ENCODE data around the gene SLC6A4.

GRCh38 chr17:30235386-30236296, at the start of gene SLC6A4:
- TF ChIP-seq CTCF (IDR thresholded peaks at IDR 0.05), result no peak
- TF ChIP-seq POLR2A (IDR thresholded peaks at IDR 0.05), result no peak
